ENCODE data around the gene GGA1.

DNA sequence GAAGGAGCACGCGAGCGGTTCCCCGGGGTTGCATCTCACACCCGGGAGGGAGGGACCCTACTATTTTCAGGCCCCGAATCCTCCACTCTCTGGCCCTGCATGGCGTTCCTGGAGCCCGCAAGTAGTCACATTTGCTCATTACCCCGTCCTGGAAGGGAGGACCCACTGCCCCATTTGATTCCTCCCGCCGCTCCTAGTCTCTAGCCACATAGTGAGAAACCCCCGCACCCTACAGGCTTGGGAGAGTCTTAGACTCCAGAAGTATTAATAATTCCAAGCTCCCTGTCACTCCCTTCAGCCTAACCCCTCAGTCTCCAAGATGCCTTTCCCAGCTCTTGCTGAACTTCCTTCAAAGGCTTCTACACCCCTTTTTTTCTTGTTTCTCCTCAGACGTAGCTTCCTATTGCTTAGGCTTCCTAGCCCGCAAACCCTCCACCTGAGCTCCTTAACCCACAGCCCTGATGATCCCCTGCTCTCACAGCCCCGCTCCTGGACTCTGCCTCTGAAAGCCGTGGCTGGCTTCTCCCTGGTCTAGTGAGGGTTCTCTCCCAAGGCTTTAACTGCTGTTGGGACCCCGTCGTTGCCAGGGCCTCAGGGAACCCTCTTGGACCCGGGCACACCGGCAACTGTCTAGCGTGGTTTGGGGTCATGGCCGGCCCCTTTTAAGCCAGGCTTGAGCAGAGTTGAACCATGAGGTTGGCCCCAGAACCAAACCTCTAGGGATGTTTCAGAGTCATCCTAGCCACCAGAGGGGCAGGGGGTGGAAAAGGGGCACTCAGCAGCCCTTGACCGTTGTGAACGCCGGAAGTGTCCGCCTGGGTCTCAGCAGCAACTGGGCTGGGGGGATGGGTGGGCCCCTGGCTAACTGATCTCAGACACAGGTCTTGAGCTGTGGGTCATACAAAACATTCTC lies 862 bp downstream of the GGA1 start:
- no peak for TF ChIP-seq MAZ (IDR thresholded peaks at IDR 0.05; ENCODE audit: borderline replicate concordance, low read depth, low read length)
- TF ChIP-seq, protein P1, sequence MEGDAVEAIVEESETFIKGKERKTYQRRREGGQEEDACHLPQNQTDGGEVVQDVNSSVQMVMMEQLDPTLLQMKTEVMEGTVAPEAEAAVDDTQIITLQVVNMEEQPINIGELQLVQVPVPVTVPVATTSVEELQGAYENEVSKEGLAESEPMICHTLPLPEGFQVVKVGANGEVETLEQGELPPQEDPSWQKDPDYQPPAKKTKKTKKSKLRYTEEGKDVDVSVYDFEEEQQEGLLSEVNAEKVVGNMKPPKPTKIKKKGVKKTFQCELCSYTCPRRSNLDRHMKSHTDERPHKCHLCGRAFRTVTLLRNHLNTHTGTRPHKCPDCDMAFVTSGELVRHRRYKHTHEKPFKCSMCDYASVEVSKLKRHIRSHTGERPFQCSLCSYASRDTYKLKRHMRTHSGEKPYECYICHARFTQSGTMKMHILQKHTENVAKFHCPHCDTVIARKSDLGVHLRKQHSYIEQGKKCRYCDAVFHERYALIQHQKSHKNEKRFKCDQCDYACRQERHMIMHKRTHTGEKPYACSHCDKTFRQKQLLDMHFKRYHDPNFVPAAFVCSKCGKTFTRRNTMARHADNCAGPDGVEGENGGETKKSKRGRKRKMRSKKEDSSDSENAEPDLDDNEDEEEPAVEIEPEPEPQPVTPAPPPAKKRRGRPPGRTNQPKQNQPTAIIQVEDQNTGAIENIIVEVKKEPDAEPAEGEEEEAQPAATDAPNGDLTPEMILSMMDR (conservative IDR thresholded peaks at IDR 0.05; ENCODE audit: low read depth, low read length), result no peak
- TF ChIP-seq, protein P2, sequence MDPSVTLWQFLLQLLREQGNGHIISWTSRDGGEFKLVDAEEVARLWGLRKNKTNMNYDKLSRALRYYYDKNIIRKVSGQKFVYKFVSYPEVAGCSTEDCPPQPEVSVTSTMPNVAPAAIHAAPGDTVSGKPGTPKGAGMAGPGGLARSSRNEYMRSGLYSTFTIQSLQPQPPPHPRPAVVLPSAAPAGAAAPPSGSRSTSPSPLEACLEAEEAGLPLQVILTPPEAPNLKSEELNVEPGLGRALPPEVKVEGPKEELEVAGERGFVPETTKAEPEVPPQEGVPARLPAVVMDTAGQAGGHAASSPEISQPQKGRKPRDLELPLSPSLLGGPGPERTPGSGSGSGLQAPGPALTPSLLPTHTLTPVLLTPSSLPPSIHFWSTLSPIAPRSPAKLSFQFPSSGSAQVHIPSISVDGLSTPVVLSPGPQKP (IDR thresholded peaks at IDR 0.05; ENCODE audit: borderline replicate concordance, low read depth, low read length), result no peak

Measured in IMR-90 (cell line).